Activated CD4-positive, alpha-beta T cell treated with anti-CD3 and anti-CD28 coated beads for 36 hours (primary cell): Measurements from ENCODE around the gene POLR3GL. TPM values are rescaled to one million over a fixed set of nuclear protein-coding genes. Genes with fewer than 3 reads are reported as not detected.

ENCODE experiments used
- ATAC-seq: fragments of 200-7000 bp; cut with Tn5 transposase; one replicate; pipeline ENCODE4 v1.10.0; 2021; ENCODE audit warnings: mild to moderate bottlenecking, moderate library complexity
- CTCF ChIA-PET: fragments of 350-600 bp; sonication (Branson Sonifier 250); formaldehyde crosslinking; loops from one replicate; lab custom pipeline; 2021; ENCODE audit warnings: antibody characterized with exemption; lab: Charles Lee
- POLR2A ChIA-PET: fragments of 350-600 bp; sonication (Branson Sonifier 250); formaldehyde crosslinking; loops from one replicate; lab custom pipeline; 2021; ENCODE audit warnings: antibody characterized with exemption, inconsistent platforms; lab: Charles Lee
- DNase-seq: peaks from one replicate; pipeline ENCODE4 v3.0.0-alpha.2; 2020
- H3K27ac Mint-ChIP-seq: one replicate; pipeline ENCODE4 v1.8.0; 2021; ENCODE audit warnings: mixed read lengths
- H3K27me3 Mint-ChIP-seq: one replicate; pipeline ENCODE4 v1.8.0; 2021; ENCODE audit warnings: mixed read lengths
- H3K36me3 Mint-ChIP-seq: one replicate; pipeline ENCODE4 v1.8.0; 2021; ENCODE audit warnings: low read depth, mixed read lengths
- H3K4me1 Mint-ChIP-seq: one replicate; pipeline ENCODE4 v1.8.0; 2021; ENCODE audit warnings: mixed read lengths
- H3K4me3 Mint-ChIP-seq: one replicate; pipeline ENCODE4 v1.8.0; 2021; ENCODE audit warnings: mild to moderate bottlenecking, moderate library complexity, mixed read lengths
- H3K9me3 Mint-ChIP-seq: one replicate; pipeline ENCODE4 v1.8.0; 2021; ENCODE audit warnings: low read depth, mixed read lengths
- intact Hi-C, 2 experiments: fragments of 100-400 bp; cut with DNase I in 1 of 2; cut with micrococcal nuclease in 1 of 2; formaldehyde crosslinking; loops; one replicate each; pipeline versions ENCODE4 v1.14.2 to v1.15.1; 2022 to 2024; cut with DNase I, micrococcal nuclease
- total RNA-seq, 2 experiments: library from RNA; stranded (reverse); gene quantifications; one replicate each; pipeline ENCODE4 v1.2.3, GENCODE V29; 2021

Gene POLR3GL
- total RNA-seq, 2 experiments from 2014 or later: 19.3 to 22.4 TPM

- Mint-ChIP-seq H3K4me3 (no peak overlapping the region), H3K27ac (no peak overlapping the region), H3K27me3 (no peaks in the 10 kb centered on the region), H3K9me3 (no peaks in the 10 kb centered on the region), H3K4me1 (peaks cover 37% of the 10 kb centered on the region), H3K36me3 (peaks cover 25% of the 10 kb centered on the region)
- ChIA-PET CTCF (no interaction called here), POLR2A (no interaction called here)
- DNase-seq (no peak), ATAC-seq (no peak)
- intact Hi-C loops: no loop called here
These were observed 16.9 kb upstream of the POLR3GL start for GRCh38 chr1:145947551-145947950.

GRCh38 chr1:145949219-145949618 lies 15.3 kb upstream of the POLR3GL start:
- peak overlapping the region; percentile 48 for H3K27ac Mint-ChIP-seq
- DNase-seq: no peak
- no peaks in the 10 kb centered on the region for H3K9me3 Mint-ChIP-seq
- H3K4me3 Mint-ChIP-seq: no peak overlapping the region
- CTCF ChIA-PET: interaction anchor here (0.9 kb wide), 1 partner anchor 16 kb away, joined by 3 read pairs; no protein-coding TSS in a partner anchor
- H3K27me3 Mint-ChIP-seq: no peaks in the 10 kb centered on the region
- H3K4me1 Mint-ChIP-seq: peaks cover 48% of the 10 kb centered on the region
- peaks cover 25% of the 10 kb centered on the region for H3K36me3 Mint-ChIP-seq
- POLR2A ChIA-PET: no interaction called here
- ATAC-seq: no peak
- intact Hi-C loops: no loop called here

- Mint-ChIP-seq H3K27me3 (no peaks in the 10 kb centered on the region), H3K4me3 (no peak overlapping the region), H3K27ac (no peak overlapping the region), H3K4me1 (peaks cover 66% of the 10 kb centered on the region), H3K36me3 (peaks cover 21% of the 10 kb centered on the region), H3K9me3 (no peaks in the 10 kb centered on the region)
- intact Hi-C loops: no loop called here
- POLR2A ChIA-PET: no interaction called here
- DNase-seq (no peak), ATAC-seq (no peak)
- CTCF ChIA-PET: interaction anchor here (1.1 to 1.3 kb wide), 2 partner anchors 11 to 25 kb away, joined by 3 read pairs; partner anchors contain the start of gene RBM8A
These were observed 13.0 kb upstream of the POLR3GL start for GRCh38 chr1:145951526-145951925.

GRCh38 chr1:145952903-145953302 lies 11.6 kb upstream of the POLR3GL start:
- Mint-ChIP-seq H3K27me3 (no peaks in the 10 kb centered on the region), H3K4me1 (peaks cover 64% of the 10 kb centered on the region), H3K27ac (no peak overlapping the region), H3K4me3 (no peak overlapping the region), H3K9me3 (no peaks in the 10 kb centered on the region), H3K36me3 (peaks cover 20% of the 10 kb centered on the region)
- ChIA-PET CTCF (interaction anchor here (0.7 to 1.3 kb wide), 2 partner anchors 26 to 80 kb away, joined by 3 read pairs; partner anchors contain the start of gene RBM8A), POLR2A (no interaction called here)
- DNase-seq (no peak), ATAC-seq (no peak)
- intact Hi-C loops: no loop called here

- peaks cover 20% of the 10 kb centered on the region for H3K36me3 Mint-ChIP-seq
- H3K27me3 Mint-ChIP-seq: no peaks in the 10 kb centered on the region
- intact Hi-C loops: no loop called here
- CTCF ChIA-PET: interaction anchor here (0.6 to 1.3 kb wide), 3 partner anchors 108 to 130 kb away, joined by 3 to 6 read pairs (median 3); partner anchors contain the start of genes NUDT17, POLR3C and RNF115
- DNase-seq: no peak
- ATAC-seq: no peak
- H3K4me3 Mint-ChIP-seq: no peak overlapping the region
- H3K4me1 Mint-ChIP-seq: peaks cover 69% of the 10 kb centered on the region
- no peak overlapping the region for H3K27ac Mint-ChIP-seq
- POLR2A ChIA-PET: interaction anchor here (0.5 kb wide), 1 partner anchor 10 kb away, joined by 3 read pairs; no protein-coding TSS in a partner anchor
- no peaks in the 10 kb centered on the region for H3K9me3 Mint-ChIP-seq
These were observed 10.6 kb upstream of the POLR3GL start for GRCh38 chr1:145953861-145954260.

- DNase-seq (no peak), ATAC-seq (no peak)
- Mint-ChIP-seq H3K4me3 (peak overlapping the region; percentile 1), H3K36me3 (peaks cover 19% of the 10 kb centered on the region), H3K4me1 (peaks cover 70% of the 10 kb centered on the region), H3K27ac (peak overlapping the region; percentile 21), H3K27me3 (no peaks in the 10 kb centered on the region), H3K9me3 (no peaks in the 10 kb centered on the region)
- intact Hi-C loops: no loop called here
- POLR2A ChIA-PET: no interaction called here
- CTCF ChIA-PET: interaction anchor here (0.6 to 5.1 kb wide), 8 partner anchors 9 to 96 kb away, joined by 3 to 38 read pairs (median 4); partner anchors contain the start of genes ANKRD34A, PIAS3, POLR3GL and RBM8A
These were observed 9.1 kb upstream of the POLR3GL start for GRCh38 chr1:145955436-145955835.

GRCh38 chr1:145956361-145956760 lies 8.1 kb upstream of the POLR3GL start:
- Mint-ChIP-seq H3K9me3 (no peaks in the 10 kb centered on the region), H3K36me3 (peaks cover 21% of the 10 kb centered on the region), H3K4me3 (peak overlapping the region; percentile 87), H3K27me3 (no peaks in the 10 kb centered on the region), H3K27ac (peak overlapping the region; percentile 93), H3K4me1 (peaks cover 66% of the 10 kb centered on the region)
- intact Hi-C loops: loop anchor here in 1 of 2 experiments (1.0 to 2.0 kb wide), 2 partner anchors 8 to 98 kb away; partner anchors contain the start of genes ANKRD34A, PIAS3 and POLR3GL
- DNase-seq (no peak), ATAC-seq (no peak)
- ChIA-PET CTCF (interaction anchor here (0.5 to 5.1 kb wide), 5 partner anchors 8 to 97 kb away, joined by 3 to 38 read pairs (median 5); partner anchors contain the start of genes ANKRD34A, PIAS3, POLR3GL and RBM8A), POLR2A (interaction anchor here (0.7 to 3.5 kb wide), 3 partner anchors 28 to 95 kb away, joined by 3 to 43 read pairs (median 4); partner anchors contain the start of gene RBM8A)

- H3K36me3 Mint-ChIP-seq: peaks cover 19% of the 10 kb centered on the region
- no peaks in the 10 kb centered on the region for H3K27me3 Mint-ChIP-seq
- peak overlapping the region; percentile 87 for H3K4me3 Mint-ChIP-seq
- intact Hi-C loops: loop anchor here (1.0 to 2.0 kb wide), 6 partner anchors 7 to 98 kb away; partner anchors contain the start of genes ANKRD34A (in 1 of the 2), ANKRD35 (in 1 of the 2), PIAS3 (in 1 of the 2) and POLR3GL (in 1 of the 2)
- H3K27ac Mint-ChIP-seq: peak overlapping the region; percentile 93
- ChIA-PET POLR2A (interaction anchor here (1.1 to 3.5 kb wide), 6 partner anchors 22 to 95 kb away, joined by 3 to 43 read pairs (median 8); partner anchors contain the start of gene RBM8A), CTCF (interaction anchor here (0.5 to 5.1 kb wide), 6 partner anchors 8 to 359 kb away, joined by 3 to 38 read pairs (median 4); partner anchors contain the start of genes ANKRD34A, POLR3GL and RBM8A)
- peaks cover 61% of the 10 kb centered on the region for H3K4me1 Mint-ChIP-seq
- no peak for DNase-seq
- no peaks in the 10 kb centered on the region for H3K9me3 Mint-ChIP-seq
- no peak for ATAC-seq
These were observed 7.6 kb upstream of the POLR3GL start for GRCh38 chr1:145956781-145957442.

GRCh38 chr1:145957443-145958319 lies 6.8 kb upstream of the POLR3GL start, which contains the start of gene LIX1L:
Gene LIX1L, minus strand, starts transcription at chr1:145958017. Its CDS starts 90 bp downstream, at chr1:145957927.
- ChIA-PET POLR2A (interaction anchor here (0.7 to 3.5 kb wide), 10 partner anchors 22 to 112 kb away, joined by 3 to 43 read pairs (median 4); partner anchors contain the start of genes ANKRD35, NUDT17, PIAS3 and RBM8A), CTCF (interaction anchor here (0.6 to 5.1 kb wide), 15 partner anchors 12 to 359 kb away, joined by 3 to 38 read pairs (median 4); partner anchors contain the start of genes NUDT17, PIAS3, RBM8A and TXNIP)
- peaks cover 16% of the 10 kb centered on the region for H3K36me3 Mint-ChIP-seq
- intact Hi-C loops: loop anchor here (1.0 to 2.0 kb wide), 9 partner anchors 22 to 99 kb away; partner anchors contain the start of genes PIAS3 (in 2 of the 2), RBM8A (in 2 of the 2), ANKRD35 (in 1 of the 2) and PEX11B (in 1 of the 2)
- no peaks in the 10 kb centered on the region for H3K27me3 Mint-ChIP-seq
- H3K4me3 Mint-ChIP-seq: peak within 1 kb of the TSS; percentile 87
- peak within 1 kb of the TSS; percentile 93 for H3K27ac Mint-ChIP-seq
- peaks cover 59% of the 10 kb centered on the region for H3K4me1 Mint-ChIP-seq
- DNase-seq (peak; percentile 98), ATAC-seq (peak; percentile 89)
- H3K9me3 Mint-ChIP-seq: no peaks in the 10 kb centered on the region

- H3K4me3 Mint-ChIP-seq: peak overlapping the region; percentile 87
- peaks cover 63% of the 10 kb centered on the region for H3K4me1 Mint-ChIP-seq
- peaks cover 10% of the 10 kb centered on the region for H3K36me3 Mint-ChIP-seq
- ChIA-PET POLR2A (interaction anchor here (0.7 to 3.5 kb wide), 6 partner anchors 21 to 113 kb away, joined by 3 to 43 read pairs (median 8); partner anchors contain the start of genes ANKRD35, NUDT17, PIAS3 and RBM8A), CTCF (interaction anchor here (0.7 to 5.1 kb wide), 7 partner anchors 11 to 114 kb away, joined by 3 to 38 read pairs (median 5); partner anchors contain the start of genes NUDT17 and RBM8A)
- intact Hi-C loops: loop anchor here (1.0 kb wide), 6 partner anchors 31 to 99 kb away; partner anchors contain the start of genes PEX11B (in 1 of the 2), PIAS3 (in 1 of the 2), RBM8A (in 1 of the 2) and TXNIP (in 1 of the 2)
- DNase-seq (no peak), ATAC-seq (no peak)
- no peaks in the 10 kb centered on the region for H3K27me3 Mint-ChIP-seq
- H3K9me3 Mint-ChIP-seq: no peaks in the 10 kb centered on the region
- no peak overlapping the region for H3K27ac Mint-ChIP-seq
These were observed 5.8 kb upstream of the POLR3GL start for GRCh38 chr1:145958734-145959133.
